Germinal center (tissue), 1 donor: ENCODE data around the gene BTBD8.

ENCODE experiments used
- DNase-seq: peaks from one replicate; pipeline ENCODE4 v3.0.0; 2012; ENCODE audit warnings: mixed read lengths, low spot score

Gene BTBD8

GRCh38 chr1:92192246-92192645 is 112.1 kb downstream of the BTBD8 start:
- DNase-seq: no peak

- no peak for DNase-seq
Measured at GRCh38 chr1:92194511-92194910, 114.4 kb downstream of the BTBD8 start.

- no peak for DNase-seq
Measured at GRCh38 chr1:92201973-92202372, 121.8 kb downstream of the BTBD8 start.

- no peak for DNase-seq
Measured at GRCh38 chr1:92203105-92203504, 123.0 kb downstream of the BTBD8 start.

GRCh38 chr1:92210701-92211100 is 130.6 kb downstream of the BTBD8 start:
- no peak for DNase-seq

- DNase-seq: no peak
Measured at GRCh38 chr1:92211166-92211565, 131.0 kb downstream of the BTBD8 start.

- DNase-seq: no peak
Measured at GRCh38 chr1:92217721-92218120, 137.6 kb downstream of the BTBD8 start, which contains the start of gene C1orf146. C1orf146 (plus strand) TSS chr1:92217915; CDS start chr1:92231421, 13,506 bp downstream.

- no peak for DNase-seq
Measured at GRCh38 chr1:92218559-92218958, 138.4 kb downstream of the BTBD8 start.

- no peak for DNase-seq
Measured at GRCh38 chr1:92219028-92219427, 138.9 kb downstream of the BTBD8 start.

GRCh38 chr1:92228401-92228800 is 148.3 kb downstream of the BTBD8 start:
- DNase-seq: no peak

GRCh38 chr1:92230736-92231135 is 150.6 kb downstream of the BTBD8 start:
- DNase-seq: no peak
